ENCODE measurements around the gene AFAP1.

The AFAP1 gene

GRCh38 chr4:7732263-7732662, 207.4 kb downstream of the AFAP1 start:
- in situ Hi-C loops (cut with MboI; ENCODE audit: low sequenced_read_pairs, unreplicated experiment): no loop called here
- DNase-seq (ENCODE audit: low spot score): no peak
- no peak for TF ChIP-seq CTCF (IDR thresholded peaks at IDR 0.05; ENCODE audit: borderline replicate concordance, control extremely low read depth, extremely low read depth, insufficient read depth, missing control alignments)

- TF ChIP-seq CTCF (IDR thresholded peaks at IDR 0.05; ENCODE audit: borderline replicate concordance, control extremely low read depth, extremely low read depth, insufficient read depth, missing control alignments): no peak
- no peak for DNase-seq (ENCODE audit: low spot score)
- in situ Hi-C loops (cut with MboI; ENCODE audit: low sequenced_read_pairs, unreplicated experiment): no loop called here
These were observed 208.2 kb downstream of the AFAP1 start for GRCh38 chr4:7731437-7731836.

DNA sequence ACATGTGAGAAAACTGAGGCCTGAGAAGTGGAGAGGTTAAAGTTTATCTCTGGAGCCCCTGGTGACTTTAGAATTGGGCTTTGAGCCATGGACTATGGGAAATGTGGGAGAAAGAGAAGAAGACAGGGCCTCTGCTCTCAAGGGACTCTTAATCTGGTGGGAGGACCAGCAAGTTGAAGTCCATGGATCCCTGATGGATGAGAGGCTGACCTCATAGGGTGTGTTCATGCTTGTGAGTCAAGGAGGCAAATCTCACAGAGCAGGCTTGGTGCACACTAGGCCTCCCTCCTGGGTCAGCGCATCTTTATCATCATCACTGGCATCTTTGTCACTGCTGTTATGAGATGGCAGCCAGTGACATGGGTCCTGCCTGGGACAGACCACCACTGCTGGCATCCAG, 211.9 kb downstream of the AFAP1 start:
- in situ Hi-C loops (cut with MboI; ENCODE audit: low sequenced_read_pairs, unreplicated experiment): no loop called here
- DNase-seq (ENCODE audit: low spot score): no peak
- TF ChIP-seq CTCF (IDR thresholded peaks at IDR 0.05; ENCODE audit: borderline replicate concordance, control extremely low read depth, extremely low read depth, insufficient read depth, missing control alignments): no peak

GRCh38 chr4:7726665-7727413, 212.8 kb downstream of the AFAP1 start:
- no peak for TF ChIP-seq CTCF (IDR thresholded peaks at IDR 0.05; ENCODE audit: borderline replicate concordance, control extremely low read depth, extremely low read depth, insufficient read depth, missing control alignments)
- DNase-seq (ENCODE audit: low spot score): no peak
- in situ Hi-C loops (cut with MboI; ENCODE audit: low sequenced_read_pairs, unreplicated experiment): no loop called here

- in situ Hi-C loops (cut with MboI; ENCODE audit: low sequenced_read_pairs, unreplicated experiment): no loop called here
- DNase-seq (ENCODE audit: low spot score): no peak
- TF ChIP-seq CTCF (IDR thresholded peaks at IDR 0.05; ENCODE audit: borderline replicate concordance, control extremely low read depth, extremely low read depth, insufficient read depth, missing control alignments): no peak
These were observed 213.7 kb downstream of the AFAP1 start for GRCh38 chr4:7725951-7726350.

DNA sequence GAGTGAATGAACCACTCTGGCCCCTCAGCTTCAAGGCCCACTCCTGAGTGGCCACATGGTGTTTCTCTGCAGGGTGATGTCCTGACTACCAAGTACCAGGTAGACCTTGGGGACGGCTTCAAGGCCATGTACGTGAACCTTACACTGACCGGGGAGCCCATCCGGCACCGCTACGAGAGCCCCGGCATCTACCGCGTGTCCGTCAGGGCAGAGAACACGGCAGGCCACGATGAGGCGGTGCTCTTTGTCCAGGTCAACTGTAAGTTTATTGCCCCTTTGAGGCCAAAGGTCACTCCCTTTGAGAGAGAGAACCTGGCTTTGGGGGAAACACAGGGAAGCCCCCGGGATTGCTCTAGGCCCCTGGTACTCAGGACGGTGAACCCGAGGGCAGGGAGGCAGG, 216.0 kb downstream of the AFAP1 start:
- in situ Hi-C loops (cut with MboI; ENCODE audit: low sequenced_read_pairs, unreplicated experiment): loop anchor here (25.0 kb wide), 1 partner anchor 536 kb away; the partner anchor contains the start of gene SORCS2
- no peak for DNase-seq (ENCODE audit: low spot score)
- no peak for TF ChIP-seq CTCF (IDR thresholded peaks at IDR 0.05; ENCODE audit: borderline replicate concordance, control extremely low read depth, extremely low read depth, insufficient read depth, missing control alignments)
